ENCODE measurements around the gene MMD2.

- TF ChIP-seq CTCF (conservative IDR thresholded peaks at IDR 0.05 in 1 of 2, IDR thresholded peaks at IDR 0.05 in 1 of 2; ENCODE audit: low read depth in 1 of 2, low read length in 2 of 2) (no peak), EZH2 (IDR thresholded peaks at IDR 0.05; ENCODE audit: low read length, missing control alignments) (no peak)
Observed at GRCh38 chr7:4894482-4894881, 64.5 kb downstream of the MMD2 start.

Data from fibroblast of lung (primary cell).